GM12878 (cell line): ENCODE data around the gene GLI1. TPM values are rescaled to one million over a fixed set of nuclear protein-coding genes. Genes with fewer than 3 reads are reported as not detected.

ENCODE experiments used
- BCL11A ChIP-seq: IDR thresholded peaks from 2 replicates; pipeline ENCODE4 v1.6.1; 2011; ENCODE audit warnings: low read depth, low read length
- CREM ChIP-seq: IDR thresholded peaks from 2 replicates; pipeline ENCODE4 v1.6.1; 2014; ENCODE audit warnings: antibody characterized with exemption, low read depth
- E2F4 ChIP-seq: IDR thresholded peaks from 2 replicates; pipeline ENCODE4 v1.6.1; 2012; ENCODE audit warnings: low read depth, low read length, improper control_type of control experiment
- EP300 ChIP-seq, 2 experiments: fragments of 150-350 bp in 1 of 2; IDR thresholded peaks; 2 replicates each; pipeline ENCODE4 v1.6.1; 2011 to 2012; ENCODE audit warnings: low read depth in 2 of 2, low read length in 2 of 2, borderline replicate concordance in 1 of 2, improper control_type of control experiment in 1 of 2, inconsistent platforms in 1 of 2; ENCODE audit not compliant: control insufficient read depth in 1 of 2
- GABPA ChIP-seq: IDR thresholded peaks from 2 replicates; pipeline ENCODE4 v1.6.1; 2014; ENCODE audit warnings: antibody characterized with exemption, low read depth, mild to moderate bottlenecking, inconsistent platforms
- IRF5 ChIP-seq: fragments of 450-650 bp; IDR thresholded peaks from 2 replicates; pipeline ENCODE4 v1.6.1; 2017; ENCODE audit warnings: borderline replicate concordance
- NFYA ChIP-seq: IDR thresholded peaks from 2 replicates; pipeline ENCODE4 v1.6.1; 2011; ENCODE audit warnings: low read depth, mild to moderate bottlenecking, low read length, improper control_type of control experiment, borderline replicate concordance
- PAX8 ChIP-seq: fragments of 450-650 bp; IDR thresholded peaks from 2 replicates; pipeline ENCODE4 v1.6.1; 2017; ENCODE audit warnings: mild to moderate bottlenecking, moderate library complexity
- PBX3 ChIP-seq: IDR thresholded peaks from 2 replicates; pipeline ENCODE4 v1.6.1; 2011; ENCODE audit warnings: mild to moderate bottlenecking, low read depth, low read length, moderate library complexity; ENCODE audit not compliant: insufficient replicate concordance
- RAD21 ChIP-seq: IDR thresholded peaks from 2 replicates; pipeline ENCODE4 v1.6.1; 2011; ENCODE audit warnings: mild to moderate bottlenecking, low read depth, low read length, moderate library complexity; ENCODE audit not compliant: insufficient read depth
- RAD51 ChIP-seq: fragments of 450-650 bp; IDR thresholded peaks from 2 replicates; pipeline ENCODE4 v1.6.1; 2016; ENCODE audit warnings: moderate library complexity, mild to moderate bottlenecking, inconsistent platforms
- RELA ChIP-seq: fragments of 450-650 bp; IDR thresholded peaks from 2 replicates; pipeline ENCODE4 v1.8.0; 2014; ENCODE audit warnings: borderline replicate concordance; ENCODE audit not compliant: partially characterized antibody
- REST ChIP-seq: IDR thresholded peaks from 2 replicates; pipeline ENCODE4 v1.6.1; 2012; ENCODE audit warnings: mild to moderate bottlenecking, low read depth, low read length
- SMARCA5 ChIP-seq: fragments of 450-650 bp; IDR thresholded peaks from 2 replicates; pipeline ENCODE4 v1.6.1; 2017; ENCODE audit warnings: mild to moderate bottlenecking
- SP1 ChIP-seq: IDR thresholded peaks from one replicate; pipeline ENCODE4 v1.6.1; 2011; ENCODE audit warnings: low read depth, low read length
- polyA plus RNA-seq, 11 experiments: library from polyadenylated mRNA; depleted of rRNA in 4 of 11; unstranded in 6 of 11; stranded (reverse) in 5 of 11; fragments of >200 nt; fragmentation: Nextera tagmentation in 4 of 11; fragmentation: Illumina TruSeq in 1 of 11; extraction: Ambion mirVana in 4 of 11; extraction: Trizol in 1 of 11; gene quantifications; 1 replicate in 1 of 11; 2 replicates in 10 of 11; pipeline versions ENCODE4 v1.2.1 to v1.2.3, GENCODE V29; 2011 to 2016; ENCODE audit warnings: inconsistent platforms in 2 of 11, missing spikeins in 2 of 11, low read depth in 1 of 11
- total RNA-seq, 4 experiments: library from RNA; depleted of rRNA in 3 of 4; stranded (reverse); fragments of >200 nt in 3 of 4; fragmentation: Illumina TruSeq in 1 of 4; extraction: Trizol in 1 of 4; gene quantifications; 2 replicates each; pipeline versions ENCODE4 v1.2.1 to v1.2.3, GENCODE V29; 2013 to 2021
- TF ChIP-seq, protein P1 (sequence below): IDR thresholded peaks from 2 replicates; pipeline ENCODE4 v1.6.1; 2012; ENCODE audit warnings: improper control_type of control experiment, low read depth, low read length; ENCODE audit not compliant: insufficient replicate concordance

The GLI1 gene
- total and polyA plus RNA-seq, 10 of the 15 experiments (the other 5 are each of a cell fraction or from before 2014, with no cell fraction given), result 0.27 to 1.2 (median 0.49) TPM

GRCh38 chr12:57520053-57520818, 60.7 kb downstream of the GLI1 start, which contains the start of gene DDIT3 (continued):
- TF ChIP-seq, protein P1, sequence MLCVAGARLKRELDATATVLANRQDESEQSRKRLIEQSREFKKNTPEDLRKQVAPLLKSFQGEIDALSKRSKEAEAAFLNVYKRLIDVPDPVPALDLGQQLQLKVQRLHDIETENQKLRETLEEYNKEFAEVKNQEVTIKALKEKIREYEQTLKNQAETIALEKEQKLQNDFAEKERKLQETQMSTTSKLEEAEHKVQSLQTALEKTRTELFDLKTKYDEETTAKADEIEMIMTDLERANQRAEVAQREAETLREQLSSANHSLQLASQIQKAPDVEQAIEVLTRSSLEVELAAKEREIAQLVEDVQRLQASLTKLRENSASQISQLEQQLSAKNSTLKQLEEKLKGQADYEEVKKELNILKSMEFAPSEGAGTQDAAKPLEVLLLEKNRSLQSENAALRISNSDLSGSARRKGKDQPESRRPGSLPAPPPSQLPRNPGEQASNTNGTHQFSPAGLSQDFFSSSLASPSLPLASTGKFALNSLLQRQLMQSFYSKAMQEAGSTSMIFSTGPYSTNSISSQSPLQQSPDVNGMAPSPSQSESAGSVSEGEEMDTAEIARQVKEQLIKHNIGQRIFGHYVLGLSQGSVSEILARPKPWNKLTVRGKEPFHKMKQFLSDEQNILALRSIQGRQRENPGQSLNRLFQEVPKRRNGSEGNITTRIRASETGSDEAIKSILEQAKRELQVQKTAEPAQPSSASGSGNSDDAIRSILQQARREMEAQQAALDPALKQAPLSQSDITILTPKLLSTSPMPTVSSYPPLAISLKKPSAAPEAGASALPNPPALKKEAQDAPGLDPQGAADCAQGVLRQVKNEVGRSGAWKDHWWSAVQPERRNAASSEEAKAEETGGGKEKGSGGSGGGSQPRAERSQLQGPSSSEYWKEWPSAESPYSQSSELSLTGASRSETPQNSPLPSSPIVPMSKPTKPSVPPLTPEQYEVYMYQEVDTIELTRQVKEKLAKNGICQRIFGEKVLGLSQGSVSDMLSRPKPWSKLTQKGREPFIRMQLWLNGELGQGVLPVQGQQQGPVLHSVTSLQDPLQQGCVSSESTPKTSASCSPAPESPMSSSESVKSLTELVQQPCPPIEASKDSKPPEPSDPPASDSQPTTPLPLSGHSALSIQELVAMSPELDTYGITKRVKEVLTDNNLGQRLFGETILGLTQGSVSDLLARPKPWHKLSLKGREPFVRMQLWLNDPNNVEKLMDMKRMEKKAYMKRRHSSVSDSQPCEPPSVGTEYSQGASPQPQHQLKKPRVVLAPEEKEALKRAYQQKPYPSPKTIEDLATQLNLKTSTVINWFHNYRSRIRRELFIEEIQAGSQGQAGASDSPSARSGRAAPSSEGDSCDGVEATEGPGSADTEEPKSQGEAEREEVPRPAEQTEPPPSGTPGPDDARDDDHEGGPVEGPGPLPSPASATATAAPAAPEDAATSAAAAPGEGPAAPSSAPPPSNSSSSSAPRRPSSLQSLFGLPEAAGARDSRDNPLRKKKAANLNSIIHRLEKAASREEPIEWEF, result no peak
- TF ChIP-seq IRF5 (no peak), RAD21 (no peak), CREM (peak; percentile 67; the same call in 1 of the 2 replicates), PBX3 (peak; percentile 76), RAD51 (peak; percentile 48; the same call in 1 of the 2 replicates), REST (no peak), GABPA (no peak), E2F4 (no peak), SP1 (peak; percentile 85), NFYA (no peak), PAX8 (no peak; the same call in 1 of the 2 replicates), SMARCA5 (no peak), RELA (peak; percentile 16), EP300 (IDR thresholded peaks at IDR 0.05; ENCODE audit: borderline replicate concordance in 1 of 2, control insufficient read depth in 1 of 2, low read depth in 2 of 2, low read length in 2 of 2) (peak in 1 of 2 experiments; percentile 58; a peak in 1 of 4 replicates), BCL11A (0 out of 2 replicates have a peak, but pooled peaks have one; percentile 10)
